Measurements from ENCODE around the gene KSR2. TPM values are rescaled to one million over a fixed set of nuclear protein-coding genes. Genes with fewer than 3 reads are reported as not detected.

KSR2 gene
- total RNA-seq, 2 experiments from 2014 or later, result 0.14 to 0.16 TPM

GRCh38 chr12:117702741-117703140, 266.0 kb downstream of the KSR2 start:
- Mint-ChIP-seq H3K4me3 (no peak overlapping the region), H3K36me3 (ENCODE audit: low read depth) (no peaks in the 10 kb centered on the region), H3K4me1 (no peaks in the 10 kb centered on the region), H3K9me3 (ENCODE audit: low read depth) (no peaks in the 10 kb centered on the region), H3K27ac (no peak overlapping the region), H3K27me3 (no peaks in the 10 kb centered on the region)
- no peak for ATAC-seq
- ChIA-PET POLR2A (no interaction called here), CTCF (interaction anchor here (0.7 kb wide), 1 partner anchor 115 kb away, joined by 3 read pairs; no protein-coding TSS in a partner anchor)
- intact Hi-C loops (cut with DNase I, micrococcal nuclease), result no loop called here
- no peak for DNase-seq

- DNase-seq, result no peak
- intact Hi-C loops (cut with DNase I, micrococcal nuclease), result no loop called here
- CTCF ChIA-PET, result no interaction called here
Measured at GRCh38 chr12:117699575-117699974, 269.2 kb downstream of the KSR2 start.

GRCh38 chr12:117699118-117699517, 269.7 kb downstream of the KSR2 start:
- H3K27me3 Mint-ChIP-seq, result no peaks in the 10 kb centered on the region
- H3K36me3 Mint-ChIP-seq (ENCODE audit: low read depth), result no peaks in the 10 kb centered on the region
- DNase-seq, result no peak
- CTCF ChIA-PET, result no interaction called here
- H3K9me3 Mint-ChIP-seq (ENCODE audit: low read depth), result peaks cover 3% of the 10 kb centered on the region
- no peak overlapping the region for H3K4me3 Mint-ChIP-seq
- no peak overlapping the region for H3K27ac Mint-ChIP-seq
- ATAC-seq, result no peak
- POLR2A ChIA-PET, result no interaction called here
- H3K4me1 Mint-ChIP-seq, result no peaks in the 10 kb centered on the region
- intact Hi-C loops (cut with DNase I, micrococcal nuclease), result no loop called here

More at GRCh38 chr12:117699575-117699974, 269.2 kb downstream of the KSR2 start:
- ATAC-seq, result no peak
- Mint-ChIP-seq H3K27ac (no peak overlapping the region), H3K4me1 (no peaks in the 10 kb centered on the region), H3K36me3 (ENCODE audit: low read depth) (no peaks in the 10 kb centered on the region), H3K9me3 (ENCODE audit: low read depth) (peaks cover 3% of the 10 kb centered on the region), H3K4me3 (no peak overlapping the region), H3K27me3 (no peaks in the 10 kb centered on the region)
- POLR2A ChIA-PET, result no interaction called here

GRCh38 chr12:117695956-117696355, 272.8 kb downstream of the KSR2 start:
- Mint-ChIP-seq H3K27me3 (no peaks in the 10 kb centered on the region), H3K9me3 (ENCODE audit: low read depth) (peaks cover 15% of the 10 kb centered on the region), H3K4me1 (no peaks in the 10 kb centered on the region), H3K27ac (no peak overlapping the region), H3K36me3 (ENCODE audit: low read depth) (no peaks in the 10 kb centered on the region), H3K4me3 (no peak overlapping the region)
- intact Hi-C loops (cut with DNase I, micrococcal nuclease), result no loop called here
- POLR2A ChIA-PET, result no interaction called here
- ATAC-seq, result no peak
- CTCF ChIA-PET, result no interaction called here
- DNase-seq, result no peak

GRCh38 chr12:117692512-117692911, 276.3 kb downstream of the KSR2 start:
- ChIA-PET CTCF (interaction anchor here (0.8 kb wide), 1 partner anchor 1504 kb away, joined by 3 read pairs; no protein-coding TSS in a partner anchor), POLR2A (no interaction called here)
- Mint-ChIP-seq H3K9me3 (ENCODE audit: low read depth) (peaks cover 17% of the 10 kb centered on the region), H3K27me3 (peaks cover 5% of the 10 kb centered on the region), H3K27ac (no peak overlapping the region), H3K4me3 (no peak overlapping the region), H3K36me3 (ENCODE audit: low read depth) (no peaks in the 10 kb centered on the region), H3K4me1 (no peaks in the 10 kb centered on the region)
- no peak for ATAC-seq
- intact Hi-C loops (cut with DNase I, micrococcal nuclease), result no loop called here
- DNase-seq, result no peak

GRCh38 chr12:117689857-117690256, 278.9 kb downstream of the KSR2 start:
- ATAC-seq, result no peak
- DNase-seq, result no peak
- no peaks in the 10 kb centered on the region for H3K4me1 Mint-ChIP-seq
- CTCF ChIA-PET, result no interaction called here
- H3K27ac Mint-ChIP-seq, result no peak overlapping the region
- peaks cover 9% of the 10 kb centered on the region for H3K27me3 Mint-ChIP-seq
- H3K36me3 Mint-ChIP-seq (ENCODE audit: low read depth), result no peaks in the 10 kb centered on the region
- intact Hi-C loops (cut with DNase I, micrococcal nuclease), result no loop called here
- peaks cover 14% of the 10 kb centered on the region for H3K9me3 Mint-ChIP-seq (ENCODE audit: low read depth)
- POLR2A ChIA-PET, result no interaction called here
- no peak overlapping the region for H3K4me3 Mint-ChIP-seq

GRCh38 chr12:117688446-117688845, 280.3 kb downstream of the KSR2 start:
- H3K4me1 Mint-ChIP-seq, result no peaks in the 10 kb centered on the region

GRCh38 chr12:117686911-117687377, 281.8 kb downstream of the KSR2 start:
- Mint-ChIP-seq H3K36me3 (ENCODE audit: low read depth) (no peaks in the 10 kb centered on the region), H3K4me1 (no peaks in the 10 kb centered on the region), H3K4me3 (no peak overlapping the region), H3K9me3 (ENCODE audit: low read depth) (peaks cover 6% of the 10 kb centered on the region), H3K27ac (no peak overlapping the region), H3K27me3 (peaks cover 9% of the 10 kb centered on the region)
- ChIA-PET POLR2A (no interaction called here), CTCF (no interaction called here)
- no peak for ATAC-seq
- no peak for DNase-seq
- intact Hi-C loops (cut with DNase I, micrococcal nuclease), result no loop called here

More at GRCh38 chr12:117688446-117688845, 280.3 kb downstream of the KSR2 start:
- intact Hi-C loops (cut with DNase I, micrococcal nuclease), result no loop called here
- ATAC-seq (no peak), DNase-seq (no peak)
- Mint-ChIP-seq H3K27me3 (peaks cover 9% of the 10 kb centered on the region), H3K9me3 (ENCODE audit: low read depth) (peaks cover 10% of the 10 kb centered on the region), H3K27ac (no peak overlapping the region), H3K4me3 (no peak overlapping the region), H3K36me3 (ENCODE audit: low read depth) (no peaks in the 10 kb centered on the region)
- ChIA-PET POLR2A (no interaction called here), CTCF (interaction anchor here (0.7 kb wide), 1 partner anchor 83 kb away, joined by 3 read pairs; no protein-coding TSS in a partner anchor)

- peaks cover 11% of the 10 kb centered on the region for H3K27me3 Mint-ChIP-seq
- H3K4me3 Mint-ChIP-seq, result no peak overlapping the region
- H3K27ac Mint-ChIP-seq, result no peak overlapping the region
- DNase-seq, result no peak
- H3K9me3 Mint-ChIP-seq (ENCODE audit: low read depth), result peaks cover 2% of the 10 kb centered on the region
- POLR2A ChIA-PET, result no interaction called here
- CTCF ChIA-PET, result interaction anchor here (0.7 to 1.0 kb wide), 3 partner anchors 450 to 1567 kb away, joined by 3 to 4 read pairs (median 4); no protein-coding TSS in a partner anchor
- ATAC-seq, result no peak
- H3K4me1 Mint-ChIP-seq, result no peaks in the 10 kb centered on the region
- H3K36me3 Mint-ChIP-seq (ENCODE audit: low read depth), result no peaks in the 10 kb centered on the region
- intact Hi-C loops (cut with DNase I, micrococcal nuclease), result no loop called here
Measured at GRCh38 chr12:117686210-117686609, 282.6 kb downstream of the KSR2 start.

- no peak overlapping the region for H3K4me3 Mint-ChIP-seq
- DNase-seq, result no peak
- no peak overlapping the region for H3K27ac Mint-ChIP-seq
- H3K27me3 Mint-ChIP-seq, result peaks cover 12% of the 10 kb centered on the region
- no peaks in the 10 kb centered on the region for H3K36me3 Mint-ChIP-seq (ENCODE audit: low read depth)
- ChIA-PET POLR2A (no interaction called here), CTCF (interaction anchor here (0.7 to 1.0 kb wide), 3 partner anchors 449 to 1566 kb away, joined by 3 to 4 read pairs (median 4); no protein-coding TSS in a partner anchor)
- no peak for ATAC-seq
- H3K4me1 Mint-ChIP-seq, result no peaks in the 10 kb centered on the region
- intact Hi-C loops (cut with DNase I, micrococcal nuclease), result no loop called here
- H3K9me3 Mint-ChIP-seq (ENCODE audit: low read depth), result peaks cover 2% of the 10 kb centered on the region
Measured at GRCh38 chr12:117685110-117685926, 283.5 kb downstream of the KSR2 start.

GRCh38 chr12:117684471-117684870, 284.3 kb downstream of the KSR2 start:
- Mint-ChIP-seq H3K27ac (no peak overlapping the region), H3K36me3 (ENCODE audit: low read depth) (no peaks in the 10 kb centered on the region), H3K4me3 (no peak overlapping the region), H3K9me3 (ENCODE audit: low read depth) (no peaks in the 10 kb centered on the region), H3K4me1 (no peaks in the 10 kb centered on the region), H3K27me3 (peaks cover 10% of the 10 kb centered on the region)
- POLR2A ChIA-PET, result no interaction called here
- ATAC-seq (no peak), DNase-seq (no peak)
- CTCF ChIA-PET, result no interaction called here
- intact Hi-C loops (cut with DNase I, micrococcal nuclease), result no loop called here

- intact Hi-C loops (cut with DNase I, micrococcal nuclease), result no loop called here
- DNase-seq (no peak), ATAC-seq (no peak)
- ChIA-PET CTCF (no interaction called here), POLR2A (no interaction called here)
- Mint-ChIP-seq H3K27ac (no peak overlapping the region), H3K27me3 (peaks cover 5% of the 10 kb centered on the region), H3K36me3 (ENCODE audit: low read depth) (no peaks in the 10 kb centered on the region), H3K9me3 (ENCODE audit: low read depth) (peaks cover 2% of the 10 kb centered on the region), H3K4me3 (no peak overlapping the region), H3K4me1 (no peaks in the 10 kb centered on the region)
Measured at GRCh38 chr12:117680312-117680711, 288.5 kb downstream of the KSR2 start.
